Diencephalon (tissue), 1 donor: Measurements from ENCODE around the gene NPR3. TPM values are rescaled to one million over a fixed set of nuclear protein-coding genes. Genes with fewer than 3 reads are reported as not detected.

Source experiments
- total RNA-seq: library from RNA; depleted of rRNA; stranded (reverse); fragments of >200 nt; gene quantifications from one replicate; pipeline ENCODE4 v1.2.3, GENCODE V29; 2014

Gene NPR3
- total RNA-seq = 6.2 TPM

DNA sequence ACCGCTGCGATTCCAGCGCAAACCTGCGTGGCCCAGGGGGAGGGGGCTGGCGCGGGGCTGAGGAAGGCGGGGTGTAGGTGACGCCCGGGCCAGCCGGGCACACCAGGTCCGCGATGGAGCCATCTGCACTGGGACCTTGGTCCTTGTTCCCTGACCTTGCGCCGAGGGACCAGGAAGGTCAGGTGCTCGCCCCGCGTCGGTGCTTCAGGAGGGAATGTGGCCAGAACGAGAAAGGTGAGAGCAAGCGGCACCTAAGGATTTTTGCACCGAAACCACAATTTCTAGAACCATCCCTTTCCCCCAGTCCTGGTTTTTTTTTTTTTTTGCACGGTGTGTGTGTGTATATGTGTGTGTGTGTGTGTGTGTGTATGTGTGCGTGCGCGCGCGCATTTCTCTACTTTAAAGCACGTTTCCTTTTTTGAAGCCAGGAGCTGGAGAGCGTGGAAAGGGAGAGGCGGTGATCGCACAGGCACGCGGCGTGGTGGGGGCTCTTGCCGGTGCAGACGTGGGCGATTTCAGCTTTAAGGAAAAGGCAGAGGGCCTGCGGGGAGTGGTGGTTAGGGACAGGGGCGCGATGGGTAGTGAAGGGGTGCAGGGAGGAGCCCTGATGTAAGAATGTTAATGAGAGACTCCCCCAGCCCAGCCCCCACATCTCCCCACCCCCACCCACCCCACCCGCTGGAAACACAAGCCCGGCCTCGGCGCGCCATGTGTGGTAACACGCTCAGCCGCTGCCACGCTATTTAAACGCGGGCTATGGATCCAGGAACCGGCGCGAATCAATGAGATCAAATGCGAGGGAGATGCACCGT, at the start of gene NPR3:
NPR3 (plus strand) TSS at position 772 of the 812 bp plus-strand sequence. CDS start 456 bp downstream, outside the sequence.

Other genes with a start within 250 kb of the NPR3 start
- gene SUB1, start 125.8 kb upstream of the NPR3 start, total RNA-seq = 406 TPM